HCT116 (cell line): ENCODE measurements around the gene ESR1. TPM values are rescaled to one million over a fixed set of nuclear protein-coding genes. Genes with fewer than 3 reads are reported as not detected.
"Not testable (repeated sequence)": the region's sequence is repeated elsewhere in the genome, so short reads cannot be mapped to it uniquely, and the experiment has no call there.

ENCODE experiments used
- ATAC-seq: fragments of 200-7000 bp; cut with Tn5 transposase; 2 replicates; pipeline ENCODE4 v1.9.1; 2020; ENCODE audit warnings: mild to moderate bottlenecking, moderate library complexity
- BruUV-seq: library from RNA; stranded (reverse); fragments of 400-500 nt; replicated peaks from 2 replicates; lab custom pipeline; 2021; lab: Mats Ljungman, UMichigan
- CTCF ChIA-PET: fragments of 300-600 bp; sonication (Branson Sonifier 250); formaldehyde crosslinking; loops from one replicate; lab custom pipeline; 2021; ENCODE audit warnings: antibody characterized with exemption; lab: Charles Lee
- POLR2A ChIA-PET: fragments of 300-600, 350-600 bp; sonication (Branson Sonifier 250); formaldehyde crosslinking; loops from one replicate; lab custom pipeline; 2021; ENCODE audit warnings: antibody characterized with exemption; lab: Charles Lee
- RAD21 ChIA-PET, 2 experiments: fragments of 300-600 bp; sonication (Branson Sonifier 250); formaldehyde crosslinking; loops; one replicate each; lab custom pipeline; 2023; ENCODE audit warnings: low total read pairs in 2 of 2; ENCODE audit not compliant: uncharacterized antibody in 2 of 2, unreplicated experiment in 2 of 2, low non-redundant PET in 1 of 2; lab: Charles Lee
- DNase-seq: peaks from one replicate; pipeline ENCODE4 v3.0.0-alpha.2; 2010; ENCODE audit warnings: low read depth, low spot score
- H2AFZ ChIP-seq: fragments of 200-600 bp; shearing (Covaris generic), sonication (generic); 2 replicates; pipeline ENCODE4 v1.6.1; 2017; ENCODE audit warnings: low read depth, mixed run types, mixed read lengths, antibody characterized with exemption, low read length; ENCODE audit not compliant: poor library complexity, severe bottlenecking
- H3K27ac ChIP-seq: 2 replicates; pipeline ENCODE4 v1.5.1; 2012; ENCODE audit warnings: low read depth, low read length
- H3K27me3 ChIP-seq: fragments of 200-600 bp; sonication (generic); 2 replicates; pipeline ENCODE4 v1.6.1; 2016; ENCODE audit warnings: mixed run types, low read length, mixed read lengths; ENCODE audit not compliant: insufficient read depth
- H3K36me3 ChIP-seq, 2 experiments: fragments of 200-500 bp in 1 of 2; fragments of 200-600 bp in 1 of 2; sonication (Bioruptor generic) in 1 of 2; sonication (generic) in 1 of 2; 2 replicates each; pipeline versions ENCODE4 v1.5.1 to v1.6.1; 2014 to 2016; ENCODE audit warnings: low read length in 2 of 2, inconsistent platforms in 1 of 2, mixed read lengths in 1 of 2, mixed run types in 1 of 2; ENCODE audit not compliant: insufficient read depth in 2 of 2, control insufficient read depth in 1 of 2
- H3K4me1 ChIP-seq, 2 experiments: fragments of 200-600 bp in 1 of 2; sonication (generic) in 1 of 2; 2 replicates each; pipeline versions ENCODE4 v1.5.1 to v1.6.1; 2012 to 2017; ENCODE audit warnings: low read length in 2 of 2, inconsistent platforms in 1 of 2, mild to moderate bottlenecking in 1 of 2, mixed read lengths in 1 of 2, mixed run types in 1 of 2, moderate library complexity in 1 of 2; ENCODE audit not compliant: insufficient read depth in 2 of 2, control insufficient read depth in 1 of 2
- H3K4me2 ChIP-seq: fragments of 200-600 bp; sonication (generic); 2 replicates; pipeline ENCODE4 v1.6.1; 2017; ENCODE audit warnings: mixed run types, low read length, mixed read lengths
- H3K4me3 ChIP-seq, 2 experiments: fragments of 200-600 bp in 1 of 2; sonication (generic) in 1 of 2; replicated peaks in 1 of 2; 2 replicates each; pipeline ENCODE4 v1.5.1; 2011 to 2016; ENCODE audit warnings: low read length in 2 of 2, control low read depth in 1 of 2, low read depth in 1 of 2, mild to moderate bottlenecking in 1 of 2, mixed read lengths in 1 of 2, mixed run types in 1 of 2
- H3K79me2 ChIP-seq: fragments of 200-600 bp; sonication (generic); 2 replicates; pipeline ENCODE4 v1.6.1; 2017; ENCODE audit warnings: mild to moderate bottlenecking, mixed run types, low read length, moderate library complexity, mixed read lengths; ENCODE audit not compliant: insufficient read depth
- H3K9ac ChIP-seq: fragments of 200-600 bp; sonication (generic); 2 replicates; pipeline ENCODE4 v1.6.1; 2016; ENCODE audit warnings: low read length, mixed read lengths
- H3K9me2 ChIP-seq: fragments of 200-600 bp; sonication (generic), shearing (Covaris generic); 2 replicates; pipeline ENCODE4 v1.6.1; 2017; ENCODE audit warnings: mixed run types, mild to moderate bottlenecking, moderate library complexity; ENCODE audit not compliant: insufficient read depth
- H3K9me3 ChIP-seq, 2 experiments: fragments of 200-500 bp in 1 of 2; fragments of 200-600 bp in 1 of 2; sonication (Bioruptor generic) in 1 of 2; sonication (generic) in 1 of 2; 2 replicates each; pipeline ENCODE4 v1.6.1; 2014 to 2017; ENCODE audit warnings: low read length in 2 of 2, mixed read lengths in 2 of 2, inconsistent platforms in 1 of 2, low read depth in 1 of 2, mild to moderate bottlenecking in 1 of 2, mixed run types in 1 of 2, moderate library complexity in 1 of 2; ENCODE audit not compliant: control insufficient read depth in 1 of 2, insufficient read depth in 1 of 2
- H4K20me1 ChIP-seq: fragments of 200-600 bp; sonication (generic), shearing (Covaris generic); 2 replicates; pipeline ENCODE4 v1.6.1; 2017; ENCODE audit warnings: mixed run types, mild to moderate bottlenecking, moderate library complexity; ENCODE audit not compliant: insufficient read depth
- ATF3 ChIP-seq: IDR thresholded peaks from 2 replicates; pipeline ENCODE4 v1.6.1; 2012
- CBX3 ChIP-seq: IDR thresholded peaks from 2 replicates; pipeline ENCODE4 v1.6.1; 2012; ENCODE audit warnings: low read depth
- CEBPB ChIP-seq: IDR thresholded peaks from 2 replicates; pipeline ENCODE4 v1.6.1; 2012; ENCODE audit warnings: low read depth
- ELF1 ChIP-seq: IDR thresholded peaks from 2 replicates; pipeline ENCODE4 v1.6.1; 2012; ENCODE audit warnings: low read depth, borderline replicate concordance
- FOSL1 ChIP-seq: IDR thresholded peaks from 2 replicates; pipeline ENCODE4 v1.6.1; 2012; ENCODE audit warnings: low read depth
- POLR2A ChIP-seq: IDR thresholded peaks from 2 replicates; pipeline ENCODE4 v1.7.0; 2011; ENCODE audit warnings: borderline replicate concordance; ENCODE audit not compliant: insufficient read depth, insufficient read length; ENCODE audit errors: extremely low read depth
- POLR2AphosphoS5 ChIP-seq: IDR thresholded peaks from 2 replicates; pipeline ENCODE4 v1.6.1; 2011; ENCODE audit warnings: mild to moderate bottlenecking, low read depth, low read length, moderate library complexity
- REST ChIP-seq: IDR thresholded peaks from 2 replicates; pipeline ENCODE4 v1.6.1; 2012; ENCODE audit warnings: low read depth
- SIN3A ChIP-seq: IDR thresholded peaks from 2 replicates; pipeline ENCODE4 v1.6.1; 2012; ENCODE audit warnings: low read depth
- SP1 ChIP-seq: IDR thresholded peaks from 2 replicates; pipeline ENCODE4 v1.6.1; 2012; ENCODE audit warnings: low read depth
- SRF ChIP-seq: IDR thresholded peaks from 2 replicates; pipeline ENCODE4 v1.6.1; 2012; ENCODE audit warnings: low read depth
- TCF7L2 ChIP-seq: IDR thresholded peaks from 2 replicates; pipeline ENCODE4 v1.7.0; 2011; ENCODE audit warnings: borderline replicate concordance, inconsistent platforms; ENCODE audit not compliant: insufficient read depth, insufficient read length; ENCODE audit errors: extremely low read depth
- YY1 ChIP-seq: IDR thresholded peaks from 2 replicates; pipeline ENCODE4 v1.6.1; 2011; ENCODE audit warnings: low read length, low read depth, moderate library complexity, mild to moderate bottlenecking; ENCODE audit not compliant: insufficient replicate concordance; ENCODE audit errors: extremely low read depth
- ZFX ChIP-seq: fragments of 450-650 bp; IDR thresholded peaks from 2 replicates; pipeline ENCODE4 v1.6.1; 2017
- intact Hi-C: fragments of 100-400 bp; cut with micrococcal nuclease; formaldehyde crosslinking; loops from 2 replicates; pipeline ENCODE4 v1.10.0; 2022
- total RNA-seq: library from RNA; stranded (reverse); gene quantifications from one replicate; pipeline ENCODE4 v1.2.1, GENCODE V29; 2021; ENCODE audit not compliant: unreplicated experiment

The ESR1 gene
- total RNA-seq, 1 experiment from 2014 or later, result 0.17 TPM

- POLR2A ChIA-PET, H4K20me1 ChIP-seq, H3K36me3 ChIP-seq, H3K4me3 ChIP-seq, H3K79me2 ChIP-seq, H3K9me2 ChIP-seq, H3K9ac ChIP-seq, H2AFZ ChIP-seq, intact Hi-C loops, H3K9me3 ChIP-seq, H3K27me3 ChIP-seq, ATAC-seq, RAD21 ChIA-PET, H3K4me1 ChIP-seq, BruUV-seq, CTCF ChIA-PET, H3K27ac ChIP-seq, DNase-seq, H3K4me2 ChIP-seq: not testable (repeated sequence)
Observed at GRCh38 chr6:151899796-151900195, 92.3 kb downstream of the ESR1 start.

- Histone ChIP-seq H3K4me3 (no peak overlapping the region), H3K4me1 (peaks cover 0 to 4% of the 10 kb centered on the region in 2 experiments; a peak in 1 of 4 replicates), H4K20me1 (no peaks in the 10 kb centered on the region), H3K9me2 (no peaks in the 10 kb centered on the region), H3K4me2 (no peak overlapping the region), H3K9ac (no peak overlapping the region), H3K79me2 (no peaks in the 10 kb centered on the region), H2AFZ (peak overlapping the region; percentile 35), H3K36me3 (no peaks in the 10 kb centered on the region), H3K9me3 (no peaks in the 10 kb centered on the region), H3K27ac (no peak overlapping the region), H3K27me3 (no peaks in the 10 kb centered on the region)
- no peak for DNase-seq
- ChIA-PET CTCF (no interaction called here), POLR2A (no interaction called here), RAD21 (no interaction called here)
- intact Hi-C loops, result no loop called here
- TF ChIP-seq TCF7L2, result no peak
- no peak for TF ChIP-seq SP1
- no peak for TF ChIP-seq SIN3A
- TF ChIP-seq POLR2A, result no peak
- no peak for TF ChIP-seq ELF1
- no peak for TF ChIP-seq CBX3
- no peak for TF ChIP-seq ATF3
- no peak for TF ChIP-seq SRF
- no peak for TF ChIP-seq ZFX
- no peak for TF ChIP-seq POLR2AphosphoS5
- TF ChIP-seq FOSL1, result no peak
- no peak for TF ChIP-seq CEBPB
- TF ChIP-seq REST, result no peak
- TF ChIP-seq YY1, result no peak
- no peak for ATAC-seq
- BruUV-seq, result no TSS peak
Observed at GRCh38 chr6:151900256-151900655, 92.8 kb downstream of the ESR1 start.
